SK-N-SH (cell line): ENCODE data around the gene PPA2. TPM values are rescaled to one million over a fixed set of nuclear protein-coding genes. Genes with fewer than 3 reads are reported as not detected.

ENCODE experiments used
- polyA plus RNA-seq, 3 experiments: library from polyadenylated mRNA; depleted of rRNA; stranded (reverse); fragments of >200 nt; gene quantifications; 2 replicates each; pipeline ENCODE4 v1.2.3, GENCODE V29; 2012
- small RNA-seq, 7 experiments: library from RNA; depleted of rRNA; stranded (forward); fragments of <200 nt; gene quantifications; one replicate each; pipeline ENCODE3, GENCODE V24; 2012

Gene PPA2
- polyA plus RNA-seq, 1 of the 3 experiments (the other 2 are of a cell fraction): 57.8 TPM

Small RNAs within 50 kb of the gene (small RNA-seq; reads per million reads assigned to genes)
- gene RNU6-553P: 0 to 0.52 (median 0.21) reads per million in 7 experiments

Other genes starting within 250 kb of the PPA2 start
- gene ARHGEF38, start 78.6 kb upstream of the PPA2 start, polyA plus RNA-seq (2012; rRNA removed): 0.02 TPM in 1 of 2 replicates, not detected in the other
- gene INTS12, start 234.6 kb upstream of the PPA2 start, polyA plus RNA-seq (2012; rRNA removed): 25.1 and 31.3 TPM in 2 replicates
- 4.8 and 7.1 TPM in 2 replicates for gene GSTCD, start 234.7 kb upstream of the PPA2 start, polyA plus RNA-seq (2012; rRNA removed)